Spleen (tissue), 7 donors: ENCODE data around the gene RGS6.

Experiments used
- CTCF ChIP-seq, 11 experiments: fragments of 200-600 bp in 7 of 11; fragments of 450-650 bp in 4 of 11; sonication (generic) in 4 of 11; IDR thresholded peaks in 8 of 11; conservative IDR thresholded peaks in 3 of 11; 1 replicate in 7 of 11; 2 replicates in 4 of 11; pipeline versions ENCODE4 v1.4.0 to v1.8.0; 2016 to 2021; ENCODE audit warnings: antibody characterized with exemption in 11 of 11, inconsistent platforms in 4 of 11, mild to moderate bottlenecking in 1 of 11
- POLR2A ChIP-seq, 3 donors: fragments of 450-650 bp; IDR thresholded peaks; one replicate each; pipeline ENCODE4 v1.5.1; 2017; ENCODE audit warnings: antibody characterized with exemption in 3 of 3, mild to moderate bottlenecking in 1 of 3
- POLR2AphosphoS5 ChIP-seq, 3 donors: sonication (generic); formaldehyde crosslinking; IDR thresholded peaks; one replicate each; pipeline ENCODE4 v1.5.1; 2017; ENCODE audit warnings: antibody characterized with exemption in 3 of 3
- donor health status: DM: no; HTN: no; CAD: no; lungs with moderate emphysema.
- donor health status: DM: no; HTN: no; CAD: no.
- donor health status: DM: no; HTN: no; CAD: no.

- TF ChIP-seq CTCF (IDR thresholded peaks at IDR 0.05 in 8 of 11, conservative IDR thresholded peaks at IDR 0.05 in 3 of 11) (no peak), POLR2A (IDR thresholded peaks at IDR 0.05) (no peak), POLR2AphosphoS5 (IDR thresholded peaks at IDR 0.05) (no peak)
Observed at GRCh38 chr14:71891970-71892369, 40.3 kb upstream of the RGS6 start.
